CD4-positive, alpha-beta T cell treated with Interleukin-21 for 1 hour (primary cell): Measurements from ENCODE around the gene BAMBI.

Source experiments
- DNase-seq: peaks from one replicate; pipeline ENCODE4 v3.0.0-alpha.2; 2020

BAMBI gene

GRCh38 chr10:28676326-28676967, 874 bp upstream of the BAMBI start:
- DNase-seq = peak; percentile 13

DNA sequence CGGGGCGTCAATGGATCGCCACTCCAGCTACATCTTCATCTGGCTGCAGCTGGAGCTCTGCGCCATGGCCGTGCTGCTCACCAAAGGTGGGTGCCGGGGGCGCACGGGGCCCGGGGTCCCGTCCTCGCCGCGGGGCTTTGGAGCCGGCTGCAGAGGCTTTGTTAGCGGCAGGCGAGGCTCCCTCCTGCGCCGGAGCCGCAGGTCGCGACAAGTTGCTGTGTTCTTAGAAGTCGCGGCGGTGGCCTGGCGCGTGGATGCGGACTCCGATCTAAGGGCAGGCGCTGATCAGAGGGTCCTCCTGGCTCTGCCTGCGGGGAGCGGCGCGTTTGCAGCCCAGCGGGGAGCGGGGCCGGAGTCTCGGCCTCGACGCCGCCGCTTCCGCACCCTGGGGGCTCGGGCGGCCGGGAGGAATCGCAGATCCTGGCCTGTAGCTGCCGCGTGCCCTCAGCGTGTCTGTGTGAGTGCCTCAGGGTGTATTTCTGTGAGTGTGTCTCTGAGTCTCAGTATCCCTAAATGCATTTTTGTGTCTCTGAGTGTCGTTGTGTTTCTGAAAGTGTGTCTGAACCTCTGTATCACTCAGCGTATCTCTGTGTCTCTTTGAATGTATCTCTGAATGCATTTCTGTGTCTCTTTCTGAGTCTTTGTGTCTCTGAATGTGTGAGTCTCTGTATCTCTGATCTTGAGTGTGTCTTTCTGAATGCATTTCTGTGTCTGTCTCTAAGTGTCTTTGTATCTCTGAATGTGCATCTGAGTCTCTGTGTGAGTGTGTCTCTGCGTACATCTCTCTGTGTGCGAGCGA, 766 bp downstream of the BAMBI start:
- peak; percentile 14 for DNase-seq

DNA sequence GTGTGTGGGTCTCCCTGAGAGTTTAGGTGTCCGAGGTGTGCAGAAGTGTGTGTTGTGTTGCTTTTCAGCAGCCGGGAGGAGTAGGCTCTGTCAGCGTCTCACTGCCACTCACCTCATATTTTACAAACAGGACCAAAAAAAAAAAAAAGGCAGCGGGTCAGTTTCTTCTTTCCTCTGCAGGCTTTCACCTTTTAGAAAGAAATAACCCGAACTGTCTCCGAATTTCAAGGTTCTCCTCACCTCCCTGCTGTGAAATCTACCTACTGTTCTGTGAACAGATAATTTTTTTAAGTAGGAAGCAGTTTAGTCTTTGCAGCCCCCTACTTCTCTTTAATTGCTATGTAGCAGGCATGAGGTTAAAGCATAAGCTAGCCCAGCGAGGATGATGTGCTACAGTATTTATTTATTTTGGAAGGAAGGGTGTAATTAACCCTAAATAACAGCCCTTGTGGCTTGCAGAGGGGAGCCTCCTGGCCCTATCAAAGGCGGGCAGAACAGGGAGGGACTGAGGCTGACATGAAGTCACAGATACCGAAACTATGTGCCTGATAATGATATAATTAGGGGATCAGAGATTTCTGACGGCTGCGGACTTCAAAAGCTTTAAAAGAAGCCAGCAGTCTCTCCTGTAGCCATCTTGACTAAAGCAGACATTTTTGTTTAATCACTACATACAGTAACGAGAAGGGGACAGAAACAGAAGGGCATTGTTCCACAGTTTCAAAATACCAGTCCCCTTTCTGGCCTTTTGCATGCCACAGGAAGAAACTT, 1.6 kb downstream of the BAMBI start:
- DNase-seq = no peak

GRCh38 chr10:28679581-28680357, 2.4 kb downstream of the BAMBI start:
- no peak for DNase-seq

- no peak for DNase-seq
Measured at GRCh38 chr10:28680358-28680752, 3.0 kb downstream of the BAMBI start.

- DNase-seq = no peak
Measured at GRCh38 chr10:28681291-28681763, 4.0 kb downstream of the BAMBI start.

- DNase-seq = no peak
Measured at GRCh38 chr10:28681928-28682750, 4.8 kb downstream of the BAMBI start.

GRCh38 chr10:28684157-28684985, 7.0 kb downstream of the BAMBI start:
- no peak for DNase-seq

DNA sequence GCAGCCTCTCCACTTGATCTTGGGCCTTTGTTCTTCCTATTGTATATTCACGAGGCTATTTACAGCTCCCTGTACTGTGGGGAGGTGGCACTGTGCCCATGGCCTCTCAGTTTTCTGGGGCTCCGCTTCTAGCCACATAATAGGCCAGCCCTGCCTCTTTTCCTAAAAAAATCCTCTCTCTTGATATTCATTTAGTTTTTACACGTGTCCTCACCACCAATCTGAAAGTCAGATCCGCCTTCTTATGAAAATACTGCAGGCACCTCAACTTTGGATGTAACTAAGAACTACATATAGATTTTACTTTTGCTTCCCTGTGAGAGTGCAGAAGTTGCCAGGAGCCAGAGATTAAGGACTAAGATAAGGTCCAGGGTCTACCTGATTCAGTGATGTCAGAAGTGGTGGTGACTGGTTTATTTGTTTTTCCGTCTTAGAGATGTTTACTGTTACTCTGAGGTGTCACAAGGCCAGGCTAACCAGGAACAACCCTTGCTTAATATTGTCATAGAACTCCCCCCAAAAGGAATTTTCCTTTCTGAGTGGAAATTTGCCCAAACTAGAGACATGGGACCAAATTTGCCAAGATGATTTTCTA, 7.8 kb downstream of the BAMBI start:
- DNase-seq = no peak

GRCh38 chr10:28685717-28686116, 8.4 kb downstream of the BAMBI start:
- DNase-seq = no peak

GRCh38 chr10:28686835-28687682, 9.7 kb downstream of the BAMBI start:
- no peak for DNase-seq

- no peak for DNase-seq
Measured at GRCh38 chr10:28687683-28688001, 10.3 kb downstream of the BAMBI start.

GRCh38 chr10:28690545-28690944, 13.2 kb downstream of the BAMBI start:
- no peak for DNase-seq

DNA sequence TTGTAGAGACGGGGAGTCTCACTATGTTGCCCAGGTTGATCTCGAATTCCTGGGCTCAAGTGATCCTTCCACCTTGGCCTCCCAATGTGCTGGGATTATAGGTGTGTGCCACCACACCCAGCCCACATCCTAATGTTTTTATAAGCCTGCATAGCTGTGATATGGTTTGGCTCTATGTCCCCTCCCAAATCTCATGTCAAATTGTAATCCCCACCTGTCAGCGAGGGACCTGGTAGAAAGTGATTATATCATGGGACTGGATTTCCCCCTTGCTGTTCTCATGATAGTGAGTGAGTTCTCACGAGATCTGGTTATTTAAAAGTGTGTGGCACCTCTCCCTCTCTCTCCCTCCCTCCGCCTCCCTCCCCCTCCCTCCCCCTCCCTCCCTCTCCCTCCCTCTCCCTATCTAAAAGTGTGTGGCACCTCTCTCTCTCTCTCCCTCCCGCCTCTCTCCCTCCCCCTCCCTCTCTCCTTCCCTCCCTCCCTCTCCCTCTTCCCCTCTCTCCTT, 13.9 kb downstream of the BAMBI start:
- DNase-seq = no peak

DNA sequence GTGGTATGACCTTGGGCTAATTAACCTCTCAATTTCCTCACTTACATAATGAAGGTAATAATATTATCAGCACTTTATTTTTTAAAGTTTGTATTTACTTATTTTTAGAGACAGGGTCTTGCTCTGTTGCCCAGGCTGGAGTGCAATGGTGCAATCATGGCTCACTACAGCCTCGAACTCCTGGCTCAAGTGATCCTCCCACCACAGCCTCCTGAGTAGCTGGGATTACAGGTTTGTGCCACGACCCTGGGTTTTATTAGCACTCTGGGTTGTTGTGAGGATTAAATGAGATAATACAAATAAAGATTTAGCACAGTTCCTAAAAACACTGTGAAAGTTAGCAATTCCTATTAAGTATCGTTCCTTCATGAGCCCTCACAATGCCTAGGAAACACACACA, 14.7 kb downstream of the BAMBI start:
- no peak for DNase-seq

DNA sequence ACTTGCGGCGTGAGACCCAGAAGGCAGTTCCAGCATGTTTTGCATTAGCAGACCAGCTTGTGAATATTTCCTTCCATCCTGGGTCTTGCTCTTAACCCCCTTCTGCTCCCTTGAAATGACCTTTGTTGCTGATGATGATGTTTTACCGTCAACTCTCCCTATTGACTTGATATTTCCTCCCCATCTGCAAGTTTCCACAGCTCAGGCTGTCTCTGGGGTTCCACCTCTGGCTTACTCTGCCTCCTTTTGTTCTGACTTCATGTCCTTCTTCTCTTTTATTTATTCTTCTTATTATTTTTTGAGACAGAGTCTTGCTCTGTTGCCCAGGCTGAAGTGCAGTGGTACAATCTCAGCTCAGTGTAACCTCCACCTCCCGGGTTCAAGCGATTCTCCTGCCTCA, 17.2 kb downstream of the BAMBI start:
- no peak for DNase-seq

GRCh38 chr10:28698075-28698474, 20.8 kb downstream of the BAMBI start:
- no peak for DNase-seq

DNA sequence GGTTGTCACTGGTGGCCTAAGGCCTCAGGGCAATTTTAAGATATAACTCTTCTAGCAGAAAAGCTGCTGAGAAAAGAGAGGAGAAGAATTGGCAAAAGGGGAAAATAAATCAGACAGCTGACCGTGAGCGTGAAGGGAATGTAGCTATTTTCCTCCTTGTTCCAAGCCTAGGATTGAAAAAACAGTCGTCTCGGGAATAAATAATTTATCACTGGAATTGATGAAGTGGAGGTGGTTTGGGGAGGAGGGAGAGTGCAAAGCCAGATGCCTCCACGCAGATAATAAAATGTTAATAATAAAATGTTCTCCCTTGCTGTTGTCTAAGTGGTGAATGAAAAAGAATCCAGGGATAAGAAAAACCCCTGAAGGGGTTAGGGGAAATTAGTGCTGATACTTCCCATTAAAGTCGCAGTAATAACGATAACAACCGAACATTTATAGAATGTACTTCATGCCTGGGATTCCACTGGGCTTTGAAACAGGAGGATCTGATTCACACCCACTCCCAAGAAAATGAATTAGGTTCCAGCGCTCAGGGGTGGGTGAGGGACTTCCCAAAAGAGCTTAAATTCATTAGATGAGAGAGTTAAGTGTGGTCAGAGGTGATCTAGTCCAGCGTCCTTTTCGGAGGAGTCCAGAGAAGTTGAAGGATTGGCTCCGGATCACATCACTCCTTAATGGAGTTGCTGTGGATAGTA, 27.3 kb downstream of the BAMBI start:
- no peak for DNase-seq

DNA sequence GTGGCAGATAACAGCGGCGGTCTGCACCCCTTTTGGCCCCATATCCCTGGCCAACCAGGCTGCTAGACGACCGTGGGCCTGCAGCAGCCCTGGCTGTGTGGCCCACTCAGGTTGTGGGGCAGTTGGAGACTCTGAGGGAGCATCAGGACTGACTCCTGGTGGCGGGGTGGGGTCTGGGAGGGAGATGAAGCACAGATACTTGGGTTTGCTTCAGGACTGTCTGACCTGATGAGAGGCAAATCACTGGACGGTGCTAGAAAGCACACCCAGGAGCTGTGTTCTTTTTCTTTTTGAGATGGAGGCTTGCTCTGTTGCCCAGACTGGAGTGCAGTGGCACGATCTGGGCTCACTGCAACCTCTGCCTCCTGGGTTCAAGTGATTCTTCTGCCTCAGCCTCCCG, 28.2 kb downstream of the BAMBI start:
- DNase-seq = no peak
